Dendritic cell treated with granulocyte-macrophage colony-stimulating factor and Interleukin-4, amounts not matched to agents 40 ng/mL and 50 ng/mL, for 4 days (primary cell): ENCODE data around the gene RNF144A.

Experiments
- H3K27ac Mint-ChIP-seq: one replicate; pipeline ENCODE4 v1.8.0; 2022; ENCODE audit warnings: mild to moderate bottlenecking, mixed read lengths
- H3K27me3 Mint-ChIP-seq: one replicate; pipeline ENCODE4 v1.8.0; 2022; ENCODE audit warnings: mild to moderate bottlenecking, mixed read lengths
- H3K36me3 Mint-ChIP-seq: one replicate; pipeline ENCODE4 v1.8.0; 2022; ENCODE audit warnings: low read depth, mixed read lengths
- H3K4me1 Mint-ChIP-seq: one replicate; pipeline ENCODE4 v1.8.0; 2022; ENCODE audit warnings: low read depth, mixed read lengths
- H3K4me3 Mint-ChIP-seq: one replicate; pipeline ENCODE4 v1.8.0; 2022; ENCODE audit warnings: mild to moderate bottlenecking, moderate library complexity, mixed read lengths
- H3K9me3 Mint-ChIP-seq: one replicate; pipeline ENCODE4 v1.8.0; 2022; ENCODE audit warnings: mixed read lengths
- intact Hi-C: fragments of 100-400 bp; cut with micrococcal nuclease; formaldehyde crosslinking; loops from one replicate; pipeline ENCODE4 v1.15.0; 2022

RNF144A gene

GRCh38 chr2:6916224-6916623 is 988 bp upstream of the RNF144A start:
- Mint-ChIP-seq H3K4me1 (peaks cover 12% of the 10 kb centered on the region), H3K36me3 (no peaks in the 10 kb centered on the region), H3K27me3 (peaks cover 19% of the 10 kb centered on the region), H3K4me3 (no peak overlapping the region), H3K27ac (no peak overlapping the region), H3K9me3 (no peaks in the 10 kb centered on the region)
- intact Hi-C loops: loop anchor here (5.0 kb wide), 1 partner anchor 96 kb away; no protein-coding TSS in a partner anchor

- Mint-ChIP-seq H3K9me3 (no peaks in the 10 kb centered on the region), H3K36me3 (no peaks in the 10 kb centered on the region), H3K27ac (no peak overlapping the region), H3K27me3 (peaks cover 19% of the 10 kb centered on the region), H3K4me3 (peak overlapping the region; percentile 58), H3K4me1 (peaks cover 12% of the 10 kb centered on the region)
- intact Hi-C loops: loop anchor here (5.0 kb wide), 1 partner anchor 96 kb away; no protein-coding TSS in a partner anchor
These were observed 509 bp upstream of the RNF144A start for GRCh38 chr2:6916736-6917070.

DNA sequence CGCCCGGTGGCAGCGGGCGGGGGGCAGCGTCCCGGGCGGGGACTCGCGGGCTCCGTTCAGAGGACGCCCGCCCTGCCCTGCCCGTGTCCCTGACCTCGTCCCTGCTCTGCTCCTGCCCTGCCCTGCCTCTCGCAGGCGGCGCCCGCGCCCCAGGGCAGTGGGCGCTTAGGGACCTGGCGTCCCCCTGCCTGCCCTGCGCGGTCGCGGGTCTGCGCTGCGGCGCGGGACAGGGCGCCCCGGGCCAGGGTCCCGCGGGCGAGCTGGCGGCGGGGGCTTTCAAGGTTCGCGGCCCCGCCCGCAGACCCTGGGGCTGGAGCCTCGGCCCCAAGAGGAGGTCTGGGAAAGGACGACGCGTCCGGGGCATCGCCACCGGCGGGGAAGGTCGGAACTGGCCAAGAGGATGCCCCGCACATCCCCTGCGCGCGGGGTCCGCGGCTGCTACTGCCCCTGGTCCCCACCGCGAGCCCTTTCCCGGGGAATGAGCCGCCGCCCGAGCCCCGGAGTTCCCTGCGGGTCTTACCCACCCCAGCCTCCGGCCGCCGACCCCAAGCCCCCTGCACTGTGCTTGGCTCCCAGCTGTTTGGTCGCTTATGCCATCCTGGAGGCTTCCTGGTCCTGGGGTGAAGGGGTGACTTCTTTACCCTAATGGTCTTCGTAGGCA is 679 bp downstream of the RNF144A start:
- Mint-ChIP-seq H3K9me3 (no peaks in the 10 kb centered on the region), H3K27me3 (peaks cover 19% of the 10 kb centered on the region), H3K27ac (no peak overlapping the region), H3K4me1 (peaks cover 12% of the 10 kb centered on the region), H3K4me3 (peak overlapping the region; percentile 57), H3K36me3 (no peaks in the 10 kb centered on the region)
- intact Hi-C loops: loop anchor here (5.0 kb wide), 1 partner anchor 94 kb away; no protein-coding TSS in a partner anchor

DNA sequence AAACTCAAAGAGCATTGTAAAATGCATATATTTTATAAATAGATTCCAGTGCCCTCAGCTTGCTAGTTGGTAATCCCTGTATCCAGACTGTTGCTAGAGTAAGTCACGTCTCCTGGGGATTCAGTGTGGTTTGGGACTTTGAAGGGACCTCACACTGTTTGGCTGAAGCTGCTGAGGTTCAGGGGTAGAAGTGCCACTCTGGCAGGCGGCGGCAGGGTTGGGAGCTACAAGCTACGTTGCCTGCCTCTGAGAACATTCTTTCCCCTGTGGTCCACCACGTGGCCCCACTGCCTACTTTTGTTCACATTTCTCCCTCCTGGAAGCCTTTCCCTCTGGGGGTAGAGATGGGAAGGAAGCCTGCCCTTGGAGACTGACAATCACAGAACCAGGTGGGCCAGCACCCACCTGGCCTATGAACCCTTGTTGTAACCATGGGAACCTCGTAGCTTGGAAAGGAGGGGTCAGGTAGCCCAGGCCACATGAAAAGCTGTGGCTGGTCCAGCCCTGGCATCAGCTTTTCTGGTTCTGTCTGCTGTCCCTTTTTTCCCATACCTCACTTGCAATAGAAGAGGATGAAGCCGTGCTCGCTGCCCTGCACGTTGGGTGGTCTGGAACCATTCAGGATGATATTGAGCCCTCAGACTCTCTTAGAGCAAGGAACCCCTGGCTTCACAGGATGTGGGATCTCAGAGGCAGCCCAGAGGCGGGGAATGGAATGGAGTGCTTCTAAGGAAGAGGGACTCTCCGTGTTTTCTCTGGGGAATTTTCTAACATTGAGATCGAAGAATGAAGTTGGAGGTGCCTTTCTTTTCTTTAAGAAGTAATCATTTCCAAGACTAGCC is 2.9 kb downstream of the RNF144A start:
- H3K4me1 Mint-ChIP-seq: peaks cover 12% of the 10 kb centered on the region
- intact Hi-C loops: loop anchor here (5.0 kb wide), 1 partner anchor 92 kb away; no protein-coding TSS in a partner anchor
- H3K9me3 Mint-ChIP-seq: no peaks in the 10 kb centered on the region
- H3K27ac Mint-ChIP-seq: no peak overlapping the region
- peaks cover 18% of the 10 kb centered on the region for H3K27me3 Mint-ChIP-seq
- no peaks in the 10 kb centered on the region for H3K36me3 Mint-ChIP-seq
- no peak overlapping the region for H3K4me3 Mint-ChIP-seq

DNA sequence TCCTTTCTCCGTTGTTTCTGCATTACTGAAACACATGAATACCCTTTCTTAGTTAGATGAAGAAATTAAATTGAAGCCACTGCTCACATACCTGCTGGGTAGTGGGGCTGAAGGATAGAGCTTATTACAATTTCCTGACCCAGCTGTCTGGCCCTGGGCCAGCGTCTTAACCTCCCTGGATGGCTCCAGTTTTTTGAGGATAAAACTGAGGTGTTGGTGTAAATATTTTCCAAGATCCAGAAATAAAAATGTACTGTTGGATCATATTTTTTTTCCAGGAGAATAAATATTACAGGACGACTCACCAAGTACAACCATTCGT is 3.5 kb downstream of the RNF144A start:
- Mint-ChIP-seq H3K36me3 (no peaks in the 10 kb centered on the region), H3K4me1 (peaks cover 12% of the 10 kb centered on the region), H3K27ac (no peak overlapping the region), H3K27me3 (peaks cover 18% of the 10 kb centered on the region), H3K4me3 (no peak overlapping the region), H3K9me3 (no peaks in the 10 kb centered on the region)
- intact Hi-C loops: no loop called here

DNA sequence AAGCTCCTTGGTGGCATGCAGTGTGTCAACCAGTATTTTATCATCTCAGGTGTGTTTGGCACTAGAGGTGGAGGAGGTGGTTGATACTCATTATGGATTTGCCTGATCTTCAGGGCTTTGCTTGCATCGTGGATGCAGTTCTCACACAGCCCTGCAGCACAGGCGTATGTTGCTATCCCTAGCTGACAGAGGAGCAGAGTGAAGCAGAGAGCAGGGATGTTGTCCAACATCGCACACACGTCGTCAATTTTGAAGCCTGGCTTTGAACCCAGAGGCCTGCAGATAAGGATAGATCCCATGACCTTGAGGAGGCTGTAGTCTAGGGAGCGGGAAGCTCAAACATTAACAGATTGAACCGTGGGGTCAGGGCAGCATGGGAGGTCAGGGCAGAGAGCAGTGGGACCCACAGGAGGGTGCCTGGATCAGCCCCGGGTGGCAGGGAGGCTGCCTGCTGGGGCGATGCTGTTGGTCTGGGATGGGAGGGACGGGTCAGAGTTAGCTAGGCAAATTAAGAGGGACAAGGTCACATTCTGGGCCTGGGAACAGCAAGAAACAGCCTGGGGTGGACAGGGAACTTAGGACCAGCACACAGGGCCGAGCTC is 4.2 kb downstream of the RNF144A start:
- H3K36me3 Mint-ChIP-seq: no peaks in the 10 kb centered on the region
- intact Hi-C loops: no loop called here
- H3K27ac Mint-ChIP-seq: no peak overlapping the region
- no peak overlapping the region for H3K4me3 Mint-ChIP-seq
- no peaks in the 10 kb centered on the region for H3K9me3 Mint-ChIP-seq
- peaks cover 12% of the 10 kb centered on the region for H3K4me1 Mint-ChIP-seq
- peaks cover 18% of the 10 kb centered on the region for H3K27me3 Mint-ChIP-seq

DNA sequence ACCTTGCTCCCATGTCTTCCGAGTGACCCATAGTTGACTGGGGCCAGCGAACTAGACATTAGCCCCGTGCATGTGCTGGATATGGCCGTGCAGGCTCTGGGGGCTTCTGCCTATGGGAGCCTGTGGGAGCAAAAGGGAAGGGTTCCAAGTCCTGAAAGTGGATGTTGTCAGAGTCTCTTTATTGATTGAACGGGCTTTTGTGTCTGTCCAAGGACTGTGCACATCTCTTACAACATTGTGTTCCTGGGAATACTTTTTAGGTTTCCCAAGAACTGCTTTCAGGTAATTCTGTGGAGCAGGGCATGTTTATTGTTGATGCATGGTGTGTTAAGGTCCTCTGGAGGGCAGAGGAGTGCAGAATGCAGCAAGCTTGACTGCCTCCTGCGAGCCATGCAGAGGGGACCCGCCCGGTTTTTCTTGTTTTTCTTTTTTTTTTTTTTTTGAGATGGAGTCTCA is 5.0 kb downstream of the RNF144A start:
- Mint-ChIP-seq H3K36me3 (no peaks in the 10 kb centered on the region), H3K9me3 (no peaks in the 10 kb centered on the region), H3K27ac (no peak overlapping the region), H3K4me3 (no peak overlapping the region), H3K27me3 (peaks cover 13% of the 10 kb centered on the region), H3K4me1 (peaks cover 8% of the 10 kb centered on the region)
- intact Hi-C loops: no loop called here

DNA sequence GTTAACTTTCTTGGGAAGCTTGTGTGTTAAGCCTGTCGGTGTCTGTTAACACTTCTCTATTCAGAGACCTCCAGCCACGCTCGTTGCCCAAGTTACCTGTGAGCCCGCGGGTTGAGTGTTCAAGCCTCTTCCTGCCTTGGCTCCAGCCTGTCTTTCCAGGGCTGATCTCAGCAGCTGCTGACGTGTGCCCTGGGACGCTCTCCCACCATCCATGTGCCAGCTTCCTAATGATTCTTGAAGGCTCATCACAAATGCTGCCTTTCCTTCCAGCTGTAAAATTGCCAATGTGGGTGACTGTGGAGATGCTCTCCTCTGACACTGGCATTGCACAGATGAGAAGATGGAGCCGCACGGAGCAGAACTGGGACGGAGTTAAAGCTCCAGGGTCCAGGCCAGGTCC is 6.1 kb downstream of the RNF144A start:
- intact Hi-C loops: no loop called here
- no peaks in the 10 kb centered on the region for H3K36me3 Mint-ChIP-seq
- peaks cover 8% of the 10 kb centered on the region for H3K4me1 Mint-ChIP-seq
- no peak overlapping the region for H3K27ac Mint-ChIP-seq
- no peaks in the 10 kb centered on the region for H3K9me3 Mint-ChIP-seq
- H3K27me3 Mint-ChIP-seq: peaks cover 10% of the 10 kb centered on the region
- no peak overlapping the region for H3K4me3 Mint-ChIP-seq

GRCh38 chr2:6924101-6924923 is 7.1 kb downstream of the RNF144A start:
- no peaks in the 10 kb centered on the region for H3K9me3 Mint-ChIP-seq
- peaks cover 4% of the 10 kb centered on the region for H3K4me1 Mint-ChIP-seq
- intact Hi-C loops: no loop called here
- H3K4me3 Mint-ChIP-seq: no peak overlapping the region
- H3K27me3 Mint-ChIP-seq: peaks cover 2% of the 10 kb centered on the region
- H3K36me3 Mint-ChIP-seq: no peaks in the 10 kb centered on the region
- H3K27ac Mint-ChIP-seq: no peak overlapping the region

- H3K36me3 Mint-ChIP-seq: no peaks in the 10 kb centered on the region
- H3K9me3 Mint-ChIP-seq: no peaks in the 10 kb centered on the region
- no peak overlapping the region for H3K4me3 Mint-ChIP-seq
- H3K27me3 Mint-ChIP-seq: peaks cover 1% of the 10 kb centered on the region
- intact Hi-C loops: no loop called here
- no peaks in the 10 kb centered on the region for H3K4me1 Mint-ChIP-seq
- no peak overlapping the region for H3K27ac Mint-ChIP-seq
These were observed 7.8 kb downstream of the RNF144A start for GRCh38 chr2:6924924-6925409.

GRCh38 chr2:6926071-6926732 is 9.0 kb downstream of the RNF144A start:
- Mint-ChIP-seq H3K27ac (no peak overlapping the region), H3K4me1 (no peaks in the 10 kb centered on the region), H3K9me3 (no peaks in the 10 kb centered on the region), H3K27me3 (no peaks in the 10 kb centered on the region), H3K4me3 (no peak overlapping the region), H3K36me3 (no peaks in the 10 kb centered on the region)
- intact Hi-C loops: no loop called here

DNA sequence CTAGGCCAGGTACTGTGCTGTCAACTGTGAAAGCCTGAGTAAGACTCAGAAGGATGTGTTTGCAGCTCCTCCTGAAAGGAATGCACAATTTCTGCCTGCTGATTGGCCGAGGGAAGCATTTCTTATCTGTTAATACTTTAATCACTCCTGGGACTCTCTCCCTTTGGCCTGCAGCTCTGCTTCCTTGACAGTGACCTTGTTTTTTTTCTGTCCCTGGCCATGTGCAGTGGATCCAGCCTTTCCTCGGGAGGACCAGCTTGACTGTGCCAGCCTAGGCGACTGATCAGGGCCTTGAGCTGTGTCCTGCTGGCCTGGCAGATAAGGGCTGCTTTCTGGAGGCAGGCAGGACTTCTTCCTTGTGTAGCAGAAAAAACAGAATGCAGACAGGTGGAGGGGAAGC is 10.0 kb downstream of the RNF144A start:
- Mint-ChIP-seq H3K4me3 (no peak overlapping the region), H3K9me3 (no peaks in the 10 kb centered on the region), H3K36me3 (no peaks in the 10 kb centered on the region), H3K27ac (no peak overlapping the region), H3K27me3 (no peaks in the 10 kb centered on the region), H3K4me1 (no peaks in the 10 kb centered on the region)
- intact Hi-C loops: no loop called here

DNA sequence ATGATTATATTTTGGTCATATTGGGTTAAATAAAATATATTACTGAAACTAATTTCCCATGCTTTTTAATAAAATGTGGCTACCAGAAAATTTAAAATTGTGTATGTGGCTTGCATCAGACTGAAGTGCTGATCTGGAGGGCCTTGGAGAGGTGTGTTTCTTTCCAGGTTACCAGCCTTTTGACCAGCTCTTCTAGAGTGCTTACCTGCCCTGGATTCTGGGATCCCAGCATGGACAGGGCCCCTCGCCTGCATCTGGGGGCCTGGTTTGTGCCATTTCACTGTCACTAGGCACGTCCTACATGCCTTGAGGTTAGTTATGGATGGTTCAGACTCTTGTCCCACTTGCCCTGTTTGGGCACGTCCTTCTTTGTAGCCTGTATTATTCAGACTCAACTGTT is 10.5 kb downstream of the RNF144A start:
- Mint-ChIP-seq H3K4me3 (no peak overlapping the region), H3K27ac (no peak overlapping the region), H3K27me3 (no peaks in the 10 kb centered on the region), H3K9me3 (no peaks in the 10 kb centered on the region), H3K4me1 (no peaks in the 10 kb centered on the region), H3K36me3 (no peaks in the 10 kb centered on the region)
- intact Hi-C loops: no loop called here
